Measurements from ENCODE around the gene HSPB9.
"Not testable (repeated sequence)": the region's sequence is repeated elsewhere in the genome, so short reads cannot be mapped to it uniquely, and the experiment has no call there.

Gene HSPB9

GRCh38 chr17:42136654-42137051, 14.0 kb downstream of the HSPB9 start:
- no peaks in the 10 kb centered on the region for H3K27me3 Mint-ChIP-seq (ENCODE audit: low read depth)
- peaks cover 4% of the 10 kb centered on the region for H3K36me3 Mint-ChIP-seq (ENCODE audit: low read depth)
- peaks cover 35% of the 10 kb centered on the region for H3K4me1 Mint-ChIP-seq (ENCODE audit: low read depth)
- H3K9me3 Mint-ChIP-seq: no peaks in the 10 kb centered on the region
- H3K4me3 Mint-ChIP-seq: no peak overlapping the region
- no peak overlapping the region for H3K27ac Mint-ChIP-seq

DNA sequence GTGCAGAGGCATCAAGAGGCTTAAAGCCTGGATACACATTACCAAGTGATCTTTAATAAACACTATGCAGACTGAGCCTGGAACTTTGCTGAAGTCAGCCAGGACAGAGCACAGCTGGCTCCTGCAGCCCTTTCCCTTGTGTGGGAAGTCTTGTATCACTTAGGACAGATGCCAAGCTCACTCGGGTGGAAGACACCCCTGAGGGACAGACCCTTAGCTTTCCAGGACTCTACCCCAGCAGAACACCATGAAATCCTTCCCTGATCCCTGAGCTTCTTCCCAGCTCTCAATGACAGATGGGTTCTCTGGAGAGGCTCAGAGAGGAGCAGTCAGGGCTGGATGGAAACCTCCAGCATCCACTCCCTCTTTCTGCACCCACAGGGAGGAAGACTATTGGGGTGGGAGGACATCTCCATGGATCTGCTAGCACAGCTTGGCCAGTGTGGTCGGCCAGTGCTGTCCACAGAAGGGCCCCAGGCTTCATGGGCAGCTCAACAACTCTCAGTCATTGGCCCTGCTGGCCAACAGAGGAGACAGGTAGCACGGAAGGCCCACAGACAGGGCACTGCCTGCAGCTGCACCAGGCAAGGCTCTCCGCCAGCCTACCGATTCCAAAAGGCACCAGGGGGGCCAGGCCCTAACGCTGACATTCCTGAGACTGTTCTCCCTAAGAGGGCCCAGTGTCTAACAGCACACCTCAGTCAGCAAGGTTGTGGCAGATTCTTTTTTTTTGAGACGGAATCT, 16.3 kb downstream of the HSPB9 start:
- H3K9me3 Mint-ChIP-seq: no peaks in the 10 kb centered on the region
- peaks cover 20% of the 10 kb centered on the region for H3K4me1 Mint-ChIP-seq (ENCODE audit: low read depth)
- H3K4me3 Mint-ChIP-seq: no peak overlapping the region
- H3K27ac Mint-ChIP-seq: no peak overlapping the region
- no peaks in the 10 kb centered on the region for H3K27me3 Mint-ChIP-seq (ENCODE audit: low read depth)
- H3K36me3 Mint-ChIP-seq (ENCODE audit: low read depth): peaks cover 5% of the 10 kb centered on the region

GRCh38 chr17:42140690-42141089, 18.1 kb downstream of the HSPB9 start:
- not testable (repeated sequence) for H3K4me3 Mint-ChIP-seq; H3K36me3 Mint-ChIP-seq (ENCODE audit: low read depth); H3K9me3 Mint-ChIP-seq; H3K27ac Mint-ChIP-seq; H3K27me3 Mint-ChIP-seq (ENCODE audit: low read depth)
- H3K4me1 Mint-ChIP-seq (ENCODE audit: low read depth): peaks cover 16% of the 10 kb centered on the region

DNA sequence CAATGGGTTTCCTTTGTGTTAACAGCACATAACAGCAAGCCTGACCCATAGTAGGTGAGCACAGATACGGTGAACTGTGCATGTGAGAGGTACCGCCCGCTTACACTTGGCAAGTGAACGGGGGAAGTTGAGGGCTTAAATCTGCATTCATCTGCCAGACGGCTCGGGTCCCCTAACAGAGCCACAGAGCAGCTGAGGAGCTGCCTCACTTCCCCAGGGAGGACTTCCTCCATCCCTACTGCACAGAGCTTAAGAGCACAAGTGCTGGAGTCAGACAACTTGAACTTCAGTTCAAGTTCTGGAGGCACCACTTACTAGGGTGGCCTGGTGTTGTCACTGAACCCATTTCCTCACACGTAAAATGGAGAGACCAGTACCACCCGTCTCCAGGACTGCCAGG, 18.8 kb downstream of the HSPB9 start:
- Mint-ChIP-seq H3K36me3 (ENCODE audit: low read depth) (peaks cover 7% of the 10 kb centered on the region), H3K4me1 (ENCODE audit: low read depth) (peaks cover 10% of the 10 kb centered on the region), H3K9me3 (no peaks in the 10 kb centered on the region)

DNA sequence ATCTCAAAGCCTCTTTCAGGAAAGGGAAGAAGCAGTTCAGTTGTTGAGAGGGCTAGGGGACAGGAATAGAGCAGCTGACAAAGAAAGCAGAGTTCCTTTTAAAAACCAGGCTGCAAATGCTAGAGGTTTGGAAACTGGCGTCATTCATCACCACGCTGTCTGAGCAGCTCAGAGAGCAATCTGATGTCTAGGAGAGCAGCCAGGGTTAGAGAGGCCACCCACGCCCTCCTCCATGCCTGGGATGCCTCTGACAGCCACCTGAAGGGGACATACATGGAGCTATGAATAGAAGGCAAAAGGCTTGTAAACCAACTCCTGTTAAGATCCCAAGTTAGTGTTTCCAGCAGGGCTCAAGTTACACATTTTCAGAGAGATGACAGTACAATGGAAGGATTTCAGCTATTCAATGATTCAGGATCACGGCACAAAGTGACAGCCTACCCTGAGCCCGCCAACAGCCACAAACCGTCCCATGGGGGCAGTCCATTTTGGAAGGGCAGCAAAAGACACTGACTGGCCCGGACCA, 19.8 kb downstream of the HSPB9 start:
- Mint-ChIP-seq H3K4me1 (ENCODE audit: low read depth) (peaks cover 9% of the 10 kb centered on the region), H3K27ac (no peak overlapping the region), H3K27me3 (ENCODE audit: low read depth) (no peaks in the 10 kb centered on the region), H3K36me3 (ENCODE audit: low read depth) (peaks cover 12% of the 10 kb centered on the region), H3K4me3 (no peak overlapping the region), H3K9me3 (no peaks in the 10 kb centered on the region)

More for the DNA sequence above, 18.8 kb downstream of the HSPB9 start:
- H3K4me3 Mint-ChIP-seq: no peak overlapping the region
- H3K27ac Mint-ChIP-seq: no peak overlapping the region
- H3K27me3 Mint-ChIP-seq (ENCODE audit: low read depth): no peaks in the 10 kb centered on the region

DNA sequence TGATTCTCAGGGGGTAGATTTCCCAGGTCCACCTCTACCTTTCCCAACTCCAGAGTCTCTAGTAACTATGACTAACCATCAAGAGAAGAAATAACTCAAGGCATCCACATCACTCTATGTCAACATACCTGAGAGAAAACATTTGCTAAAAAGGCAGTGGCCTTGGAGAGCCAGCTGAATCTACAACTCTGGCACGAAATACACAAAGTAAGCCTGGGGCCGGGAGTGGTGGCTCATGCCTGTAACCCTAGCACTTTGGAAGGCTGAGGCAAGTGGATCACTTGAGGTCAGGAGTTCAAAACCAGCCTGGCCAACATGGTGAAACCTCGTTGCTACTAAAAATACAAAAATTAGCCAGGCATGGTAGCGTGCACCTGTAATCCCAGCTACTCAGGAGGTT, 20.5 kb downstream of the HSPB9 start:
- not testable (repeated sequence) for H3K4me3 Mint-ChIP-seq; H3K27ac Mint-ChIP-seq; H3K27me3 Mint-ChIP-seq (ENCODE audit: low read depth); H3K9me3 Mint-ChIP-seq
- Mint-ChIP-seq H3K4me1 (ENCODE audit: low read depth) (peaks cover 12% of the 10 kb centered on the region), H3K36me3 (ENCODE audit: low read depth) (peaks cover 14% of the 10 kb centered on the region)

- Mint-ChIP-seq H3K36me3 (ENCODE audit: low read depth) (peaks cover 17% of the 10 kb centered on the region), H3K27me3 (ENCODE audit: low read depth) (no peaks in the 10 kb centered on the region), H3K4me1 (ENCODE audit: low read depth) (peaks cover 14% of the 10 kb centered on the region), H3K9me3 (no peaks in the 10 kb centered on the region), H3K4me3 (no peak overlapping the region), H3K27ac (peak overlapping the region; percentile 5)
These were observed 24.5 kb downstream of the HSPB9 start for GRCh38 chr17:42146911-42147607.

DNA sequence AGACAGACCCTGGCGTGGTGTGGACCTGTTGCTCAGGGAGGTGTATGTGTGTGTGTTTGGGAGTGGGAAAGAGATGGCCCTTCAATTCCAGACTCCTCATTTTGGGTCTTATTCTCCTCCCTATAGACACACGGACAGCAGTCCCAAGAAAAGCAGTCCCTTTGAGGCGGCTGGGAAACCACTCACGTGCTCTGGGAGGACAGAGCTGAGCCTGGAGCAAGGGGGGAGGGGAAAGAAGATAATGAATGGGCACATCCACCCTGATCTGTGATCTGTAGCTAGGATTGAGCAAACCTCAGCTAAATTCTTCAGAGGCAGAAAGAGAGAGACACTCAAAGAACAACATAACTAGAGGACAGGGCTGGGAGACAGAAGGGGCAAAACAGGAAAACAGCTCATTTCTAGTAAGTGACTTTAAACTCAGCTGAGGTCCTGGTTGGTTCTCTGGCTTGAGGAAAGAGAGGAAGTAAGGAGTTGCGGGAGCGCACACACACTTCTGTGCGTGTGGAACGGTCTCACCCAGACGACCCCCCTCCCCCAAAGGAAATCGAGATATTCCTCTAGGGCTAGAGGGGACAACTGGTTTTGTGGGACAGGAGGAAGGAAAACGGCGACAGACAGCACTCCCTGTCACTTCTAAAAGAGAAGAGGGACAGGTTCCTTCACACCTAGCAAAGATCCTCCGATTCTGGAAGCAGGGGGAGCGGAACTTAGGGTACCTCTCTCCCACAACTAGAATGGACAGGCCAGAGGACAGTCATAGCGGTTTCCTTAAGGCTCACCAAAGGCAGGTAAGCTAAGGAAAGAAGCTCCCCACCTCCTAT, 31.5 kb downstream of the HSPB9 start:
- Mint-ChIP-seq H3K36me3 (ENCODE audit: low read depth) (peaks cover 8% of the 10 kb centered on the region), H3K4me3 (peak overlapping the region; percentile 87), H3K27ac (peak overlapping the region; percentile 63), H3K9me3 (no peaks in the 10 kb centered on the region), H3K27me3 (ENCODE audit: low read depth) (no peaks in the 10 kb centered on the region), H3K4me1 (ENCODE audit: low read depth) (peaks cover 20% of the 10 kb centered on the region)

DNA sequence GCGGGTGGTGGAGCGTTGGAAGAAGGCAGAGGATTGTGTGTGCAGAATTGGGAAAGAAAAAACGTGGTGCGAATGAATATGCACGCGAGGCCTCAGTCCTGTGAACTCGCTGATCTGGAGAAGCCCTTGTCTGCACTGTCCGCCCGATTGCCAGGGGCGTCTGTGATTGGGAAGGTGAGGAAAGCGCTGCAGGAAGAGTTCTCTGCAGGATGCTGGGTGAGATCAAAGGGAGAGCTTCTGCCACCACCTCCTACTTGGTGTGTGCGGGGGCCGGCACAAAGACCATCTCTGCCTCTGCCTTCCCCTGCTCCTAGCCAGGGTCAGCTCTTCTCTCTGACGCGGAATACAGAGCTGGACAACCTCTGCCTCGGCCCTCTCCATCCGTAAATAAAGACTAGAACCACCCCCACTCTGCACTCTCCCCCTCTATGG, 33.0 kb downstream of the HSPB9 start:
- Mint-ChIP-seq H3K9me3 (no peaks in the 10 kb centered on the region), H3K27ac (peak overlapping the region; percentile 18), H3K36me3 (ENCODE audit: low read depth) (peaks cover 8% of the 10 kb centered on the region), H3K4me3 (peak overlapping the region; percentile 87), H3K27me3 (ENCODE audit: low read depth) (no peaks in the 10 kb centered on the region), H3K4me1 (ENCODE audit: low read depth) (peaks cover 20% of the 10 kb centered on the region)

- Mint-ChIP-seq H3K4me1 (ENCODE audit: low read depth) (peaks cover 7% of the 10 kb centered on the region), H3K27ac (no peak overlapping the region), H3K9me3 (no peaks in the 10 kb centered on the region), H3K36me3 (ENCODE audit: low read depth) (no peaks in the 10 kb centered on the region), H3K4me3 (no peak overlapping the region), H3K27me3 (ENCODE audit: low read depth) (no peaks in the 10 kb centered on the region)
These were observed 37.4 kb downstream of the HSPB9 start for GRCh38 chr17:42159796-42160530.

DNA sequence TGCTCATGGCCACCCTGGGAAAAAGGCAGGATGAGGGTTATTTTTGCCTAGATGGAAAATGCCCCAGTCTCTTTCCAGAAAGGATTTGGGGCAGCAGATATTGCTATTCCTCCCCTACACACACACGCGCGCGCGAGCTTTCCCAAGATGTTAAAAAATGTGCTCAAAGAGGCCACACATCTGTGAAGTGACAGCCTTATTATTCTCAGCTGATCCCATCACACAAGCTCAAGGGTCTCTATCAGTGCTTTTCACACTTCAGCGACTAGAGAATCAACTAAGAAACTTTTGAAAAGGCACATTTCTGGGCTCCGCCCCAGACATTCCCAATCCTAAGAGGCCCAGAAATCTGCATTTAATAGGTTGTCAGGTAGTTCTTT, 37.9 kb downstream of the HSPB9 start:
- Mint-ChIP-seq H3K36me3 (ENCODE audit: low read depth) (no peaks in the 10 kb centered on the region), H3K27ac (no peak overlapping the region), H3K4me3 (no peak overlapping the region), H3K9me3 (no peaks in the 10 kb centered on the region), H3K4me1 (ENCODE audit: low read depth) (peaks cover 7% of the 10 kb centered on the region), H3K27me3 (ENCODE audit: low read depth) (no peaks in the 10 kb centered on the region)

- no peaks in the 10 kb centered on the region for H3K27me3 Mint-ChIP-seq (ENCODE audit: low read depth)
- no peak overlapping the region for H3K27ac Mint-ChIP-seq
- H3K4me3 Mint-ChIP-seq: no peak overlapping the region
- H3K4me1 Mint-ChIP-seq (ENCODE audit: low read depth): peaks cover 4% of the 10 kb centered on the region
- H3K36me3 Mint-ChIP-seq (ENCODE audit: low read depth): no peaks in the 10 kb centered on the region
- no peaks in the 10 kb centered on the region for H3K9me3 Mint-ChIP-seq
These were observed 40.5 kb downstream of the HSPB9 start for GRCh38 chr17:42163113-42163512.

- no peaks in the 10 kb centered on the region for H3K36me3 Mint-ChIP-seq (ENCODE audit: low read depth)
- H3K9me3 Mint-ChIP-seq: no peaks in the 10 kb centered on the region
- peaks cover 4% of the 10 kb centered on the region for H3K4me1 Mint-ChIP-seq (ENCODE audit: low read depth)
- no peaks in the 10 kb centered on the region for H3K27me3 Mint-ChIP-seq (ENCODE audit: low read depth)
- H3K27ac Mint-ChIP-seq: no peak overlapping the region
- no peak overlapping the region for H3K4me3 Mint-ChIP-seq
These were observed 41.2 kb downstream of the HSPB9 start for GRCh38 chr17:42163696-42164407.
